NOMO-1 (cell line): ENCODE measurements around the gene KHDRBS1.
A peak's percentile ranks its signal among the peaks of the same experiment; 100 is the strongest.
"Not testable (repeated sequence)": the region's sequence is repeated elsewhere in the genome, so short reads cannot be mapped to it uniquely, and the experiment has no call there.

Experiments
- DNase-seq, 2 experiments: peaks; one replicate each; lab custom pipeline; 2025; ENCODE audit not compliant: unreplicated experiment in 2 of 2; lab: John Stamatoyannopoulos, UW

Gene KHDRBS1

GRCh38 chr1:32062867-32063230 lies 49.2 kb downstream of the KHDRBS1 start:
- DNase-seq: no peak

DNA sequence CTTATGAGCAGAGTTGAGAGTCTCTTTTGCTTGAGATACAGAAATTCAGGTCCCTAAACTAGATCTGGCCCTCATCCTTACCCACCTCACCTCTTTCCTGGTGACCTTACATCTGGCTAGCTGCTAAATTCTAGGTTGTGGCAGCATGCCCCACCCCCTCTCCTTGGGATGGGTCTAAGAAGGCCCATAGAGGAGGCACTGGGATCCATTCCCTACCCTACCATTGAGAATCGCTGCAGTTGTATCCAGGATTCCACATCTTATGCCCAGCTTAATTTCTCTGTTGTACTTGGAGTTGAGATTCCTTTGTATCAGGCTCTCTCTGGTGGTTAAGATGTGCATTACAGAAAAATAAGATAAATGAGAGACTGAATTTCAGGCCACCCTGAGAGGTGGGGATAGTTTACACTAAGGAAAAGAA lies 49.6 kb downstream of the KHDRBS1 start:
- peak; percentile 13 to 57 for DNase-seq

GRCh38 chr1:32065613-32066488 lies 52.2 kb downstream of the KHDRBS1 start:
- DNase-seq: peak in 1 of 2 experiments; percentile 10

GRCh38 chr1:32066489-32066873 lies 52.8 kb downstream of the KHDRBS1 start:
- DNase-seq: peak; percentile 91 to 98

- no peak for DNase-seq
Measured at GRCh38 chr1:32068957-32069588, 55.4 kb downstream of the KHDRBS1 start.

- DNase-seq: peak; percentile 42 to 53
Measured at GRCh38 chr1:32071758-32072621, 58.3 kb downstream of the KHDRBS1 start.

DNA sequence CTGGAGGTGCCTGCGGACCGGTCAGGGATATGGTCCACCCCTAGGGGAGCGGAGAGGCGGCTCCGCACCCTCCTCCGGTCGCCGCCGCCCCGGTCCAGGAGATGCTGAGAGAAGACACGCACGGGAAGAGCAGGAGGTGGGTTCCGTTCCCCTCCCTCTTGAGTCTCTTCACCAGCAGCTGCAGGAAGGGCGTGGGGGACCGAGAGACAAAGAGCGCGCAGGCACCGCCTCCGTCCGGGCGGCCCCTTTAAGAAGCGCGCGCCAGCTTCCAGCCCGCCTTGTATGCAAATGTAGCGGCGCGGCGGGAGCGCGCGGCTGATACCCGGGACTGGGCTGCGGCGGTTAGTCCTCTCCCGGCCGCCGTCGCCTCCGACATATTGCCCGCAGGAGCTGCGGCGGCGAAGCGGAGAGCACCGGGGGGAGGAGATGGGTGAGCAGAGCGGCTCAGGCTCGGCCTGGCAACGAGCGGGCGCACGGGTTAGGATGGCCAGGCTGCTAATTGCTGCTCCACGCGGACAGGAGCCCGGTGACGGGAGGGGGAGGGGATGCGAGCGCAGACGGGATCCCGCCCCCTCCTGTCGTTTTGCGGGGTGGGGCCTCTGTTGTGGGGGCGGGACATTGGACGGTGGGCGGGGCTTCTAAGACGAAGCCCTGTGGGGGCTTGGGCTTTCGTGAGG lies 59.1 kb downstream of the KHDRBS1 start, which contains the start of gene TMEM39B:
TSS of gene TMEM39B (plus strand) at position 318 of the 677 bp plus-strand sequence. CDS start at position 427, 109 bp downstream.
- DNase-seq: peak; percentile 95 to 97

DNA sequence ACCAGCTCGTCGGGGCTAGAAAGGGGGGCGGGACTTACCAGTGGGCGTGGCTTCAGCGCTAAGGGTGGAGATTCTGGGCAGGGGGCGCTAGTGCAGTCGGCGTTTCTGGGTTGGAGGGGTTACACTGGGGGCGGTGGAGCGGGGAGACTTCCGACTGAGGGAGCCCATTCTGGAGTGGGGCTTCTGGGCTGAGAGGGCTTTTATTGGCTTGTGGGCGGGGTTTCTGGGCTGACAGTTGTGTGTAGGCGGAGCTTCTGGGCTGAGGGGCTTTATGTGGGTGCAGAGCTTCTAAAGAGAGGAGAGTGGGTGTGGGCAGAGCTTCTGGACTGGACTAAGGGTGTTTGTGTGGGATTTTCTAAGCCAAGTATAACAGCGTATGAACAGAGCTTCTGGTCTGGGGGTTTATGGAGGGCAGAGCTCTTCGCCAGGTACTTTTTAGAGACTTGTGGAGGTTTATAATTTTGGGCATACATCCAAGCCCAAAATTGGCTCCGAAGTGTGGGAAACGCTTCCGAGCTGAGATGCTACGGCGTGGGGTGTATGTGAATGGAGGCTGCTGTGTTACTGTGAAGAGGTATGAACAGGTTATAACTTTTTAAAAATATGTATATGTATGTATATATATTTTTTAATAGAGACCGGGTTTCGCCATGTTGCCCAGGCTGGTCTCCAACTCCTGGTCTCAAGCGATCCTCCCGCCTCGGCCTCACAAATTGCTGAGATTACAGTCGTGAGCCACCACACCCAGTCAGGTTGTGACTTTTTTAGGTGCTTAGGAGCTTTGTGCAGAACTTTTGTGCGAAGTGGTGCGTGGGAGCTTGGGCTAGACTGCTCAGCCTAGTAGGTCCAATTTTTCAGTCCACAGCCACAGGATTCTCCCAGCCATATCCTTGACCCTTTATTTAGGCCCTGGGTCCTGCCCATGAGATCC lies 59.9 kb downstream of the KHDRBS1 start:
- DNase-seq: no peak

DNA sequence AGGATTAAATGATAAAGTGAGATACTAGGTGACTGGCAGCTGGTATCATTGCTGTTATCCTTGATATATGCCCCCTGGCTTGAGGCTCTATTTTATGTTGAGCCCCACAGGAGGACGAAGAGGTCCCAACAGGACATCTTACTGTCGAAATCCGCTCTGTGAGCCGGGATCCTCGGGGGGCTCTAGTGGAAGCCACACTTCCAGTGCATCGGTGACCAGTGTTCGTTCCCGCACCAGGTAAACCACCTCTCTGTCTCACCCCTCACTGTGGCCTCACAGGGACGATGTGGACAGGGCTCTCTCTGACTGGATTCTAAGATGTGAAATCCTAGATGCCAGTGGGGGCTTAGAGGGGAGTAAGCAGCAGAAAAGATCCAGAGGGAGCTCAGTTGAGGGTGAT lies 61.2 kb downstream of the KHDRBS1 start:
- DNase-seq: no peak

- no peak for DNase-seq
Measured at GRCh38 chr1:32077451-32077850, 63.8 kb downstream of the KHDRBS1 start.

GRCh38 chr1:32082022-32082421 lies 68.4 kb downstream of the KHDRBS1 start:
- no peak for DNase-seq

GRCh38 chr1:32086381-32086780 lies 72.7 kb downstream of the KHDRBS1 start:
- DNase-seq: not testable (repeated sequence)

DNA sequence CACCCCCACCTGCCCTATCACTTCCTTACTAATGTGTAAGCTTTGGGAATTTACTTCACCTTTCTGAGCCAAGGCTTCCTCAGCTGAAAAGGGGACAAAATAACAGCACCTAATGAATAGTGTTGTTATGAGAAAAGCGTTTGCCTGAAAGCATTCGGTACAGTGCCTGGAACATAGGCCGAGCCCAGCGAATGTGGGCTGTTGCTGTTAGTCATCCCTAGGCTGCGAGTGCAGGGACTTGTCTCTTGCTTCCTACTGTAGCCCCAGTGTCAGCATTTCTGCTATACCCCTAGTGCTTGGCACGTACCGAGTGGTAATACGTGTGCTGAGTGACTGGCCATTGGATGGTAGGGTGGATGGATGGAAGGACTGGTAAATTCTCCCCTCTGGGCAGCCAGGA lies 77.5 kb downstream of the KHDRBS1 start:
- DNase-seq: no peak

DNA sequence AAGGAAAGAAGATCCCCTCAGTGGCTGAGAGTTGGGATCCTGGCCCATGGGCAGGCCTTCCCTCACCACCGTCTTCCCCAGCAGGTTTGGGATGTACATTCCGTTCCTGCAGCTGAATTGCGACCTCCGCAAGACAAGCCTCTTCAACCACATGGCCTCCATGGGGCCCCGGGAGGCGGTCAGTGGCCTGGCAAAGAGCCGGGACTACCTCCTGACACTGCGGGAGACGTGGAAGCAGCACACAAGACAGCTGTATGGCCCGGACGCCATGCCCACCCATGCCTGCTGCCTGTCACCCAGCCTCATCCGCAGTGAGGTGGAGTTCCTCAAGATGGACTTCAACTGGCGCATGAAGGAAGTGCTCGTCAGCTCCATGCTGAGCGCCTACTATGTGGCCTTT lies 77.9 kb downstream of the KHDRBS1 start:
- DNase-seq: no peak
